Stimulated activated CD8-positive, alpha-beta memory T cell treated with anti-CD3 and anti-CD28 coated beads, Interleukin-4, amount 100 ng/mL, for 24 hours (primary cell): Measurements from ENCODE around the gene NDST4.

Source experiments
- DNase-seq: peaks from one replicate; pipeline ENCODE4 v3.0.0-alpha.2; 2020; ENCODE audit warnings: low read depth

The NDST4 gene

DNA sequence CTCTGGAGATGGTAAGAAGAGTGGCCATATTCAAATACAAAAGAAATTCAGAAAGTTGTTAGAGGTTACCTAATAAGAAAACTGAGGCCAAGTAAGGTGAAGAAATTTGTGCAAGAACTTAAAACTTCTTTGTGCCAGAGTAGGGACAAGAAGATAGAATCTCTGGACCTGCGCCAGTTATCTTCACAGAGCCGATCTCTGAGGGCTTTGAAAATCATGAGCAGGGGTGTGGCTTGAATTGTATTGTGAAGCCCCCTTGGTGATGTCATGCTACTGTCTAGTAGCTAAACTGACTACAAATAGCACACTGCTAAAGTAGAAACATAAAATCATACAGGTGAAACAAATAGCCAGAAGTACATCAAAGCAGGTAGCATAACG, 330.2 kb downstream of the NDST4 start:
- no peak for DNase-seq

DNA sequence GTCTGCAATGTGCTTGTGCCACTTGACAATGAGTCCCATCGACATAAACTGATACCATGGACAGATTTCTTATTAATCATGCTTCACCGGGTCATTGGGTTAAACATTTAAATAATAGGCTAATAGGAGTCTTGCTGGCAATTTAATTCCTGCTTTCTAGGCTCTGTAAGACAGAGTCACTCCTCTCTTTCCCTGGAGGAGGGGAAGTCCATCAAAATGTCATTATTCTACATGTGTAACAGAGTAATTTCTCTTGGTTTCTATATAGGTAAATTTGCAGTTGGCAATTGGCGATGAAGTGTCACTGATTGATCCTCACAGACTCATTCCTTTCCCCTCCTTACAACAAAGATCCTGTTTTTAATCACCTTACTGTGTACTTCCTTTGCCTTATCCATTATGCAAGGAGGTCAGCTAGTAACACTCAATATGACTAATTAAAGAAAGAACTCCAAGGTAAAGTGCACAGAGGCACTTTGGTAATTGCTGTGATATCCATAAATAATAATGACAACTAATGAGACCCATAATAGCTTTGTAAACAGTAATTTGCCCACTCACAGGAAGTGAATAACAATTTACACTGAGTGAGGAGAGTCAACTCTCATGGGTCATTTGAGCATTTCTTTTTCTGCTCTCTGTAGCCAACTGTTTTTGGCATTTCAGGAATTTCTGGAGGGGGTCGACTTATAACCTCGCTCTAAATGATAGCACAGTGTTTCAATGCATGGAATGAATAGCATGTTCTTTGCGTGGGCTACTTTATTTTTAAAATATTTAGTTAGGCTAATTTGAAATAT, 330.8 kb downstream of the NDST4 start:
- no peak for DNase-seq

DNA sequence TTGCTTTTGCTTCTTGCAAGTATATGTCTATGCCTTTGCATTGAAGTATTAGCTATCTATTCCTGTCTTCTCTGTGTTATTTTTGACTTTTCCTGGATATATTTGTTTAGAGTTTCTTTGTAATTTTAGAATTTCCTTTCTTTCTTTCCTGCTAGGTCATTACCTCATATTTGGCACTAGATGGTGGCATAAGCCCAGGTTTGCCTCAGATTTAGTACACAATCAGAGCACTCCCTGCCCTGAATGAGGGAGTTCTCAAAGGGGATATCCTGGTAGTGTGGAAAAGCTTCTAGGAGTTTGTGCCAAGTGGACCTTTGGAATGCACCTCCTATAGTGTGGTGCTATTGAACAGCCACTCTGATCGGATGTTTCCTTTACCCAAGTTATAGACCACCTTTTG, 333.2 kb downstream of the NDST4 start:
- DNase-seq: no peak
